ELF-1 (cell line): ENCODE measurements around the gene DTNA.
"Not testable (repeated sequence)": the region's sequence is repeated elsewhere in the genome, so short reads cannot be mapped to it uniquely, and the experiment has no call there.

Experiments
- DNase-seq: peaks from one replicate; pipeline ENCODE4 v3.0.0-alpha.2; 2016; ENCODE audit warnings: low read depth, low spot score

Gene DTNA

DNA sequence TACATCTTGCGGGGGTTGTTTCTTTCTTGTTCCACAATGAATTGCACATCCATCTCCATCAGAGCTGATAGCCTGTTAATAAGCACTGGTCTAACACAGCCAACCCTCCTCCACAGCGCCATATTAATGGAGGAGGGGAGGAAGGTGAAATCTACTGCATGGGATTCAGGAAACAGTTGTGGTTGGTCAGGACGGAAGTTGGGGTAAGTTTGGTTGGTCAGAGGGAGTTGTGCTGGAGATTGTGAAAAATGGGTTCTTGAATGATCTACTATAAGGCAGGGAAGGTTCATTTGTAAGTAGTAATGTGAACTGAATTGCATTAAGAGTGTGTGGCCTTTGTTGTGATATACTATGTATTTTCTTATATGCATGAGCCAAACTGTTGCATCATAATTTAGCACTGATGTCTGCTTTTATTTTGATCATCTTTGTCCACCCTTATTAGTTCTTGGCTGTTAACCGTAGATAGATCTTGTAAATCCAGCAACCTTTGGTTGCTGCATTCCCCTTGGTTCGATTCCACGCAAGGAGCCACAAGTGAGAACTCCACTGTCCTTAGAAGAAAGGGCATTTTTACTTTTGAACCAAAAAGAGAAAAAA is 180.5 kb downstream of the DTNA start:
- no peak for DNase-seq

DNA sequence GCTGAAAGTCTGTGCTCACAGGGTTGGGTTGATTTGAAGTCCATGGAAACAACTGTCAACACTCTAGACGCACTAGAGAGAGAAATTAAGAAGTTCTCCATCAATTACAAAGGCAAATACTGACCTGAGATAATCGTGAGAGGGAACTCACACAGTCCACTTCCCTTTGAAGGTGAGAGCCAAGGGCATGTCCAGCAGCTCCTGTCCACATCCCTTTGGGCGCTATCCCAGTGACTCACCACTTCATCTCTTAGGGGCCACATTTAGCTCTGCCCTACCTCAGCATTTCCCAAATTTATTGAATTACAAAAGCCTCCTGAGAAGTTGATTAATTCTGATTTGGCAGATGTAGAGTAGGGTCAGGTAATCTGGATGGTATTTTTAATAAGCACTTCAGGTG is 182.3 kb downstream of the DTNA start:
- no peak for DNase-seq

DNA sequence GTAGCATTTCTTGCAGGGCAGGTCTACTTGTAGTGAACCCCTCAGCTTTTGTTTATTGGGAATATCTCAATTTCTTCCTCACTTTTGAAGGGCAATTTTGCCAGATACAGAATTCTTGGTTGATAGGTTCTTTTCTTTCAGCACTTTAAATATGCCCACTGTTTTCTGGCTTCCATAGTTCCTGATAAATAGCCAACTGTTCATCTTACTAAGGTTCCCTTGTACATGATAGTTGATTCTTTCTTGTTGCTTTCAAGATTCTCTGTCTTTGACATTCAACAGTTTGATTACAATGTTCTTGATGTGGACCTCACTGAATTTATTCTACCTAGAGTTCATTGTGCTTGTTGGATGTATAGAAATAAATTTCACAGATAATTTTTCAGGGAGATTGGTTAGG is 183.1 kb downstream of the DTNA start:
- DNase-seq = no peak

DNA sequence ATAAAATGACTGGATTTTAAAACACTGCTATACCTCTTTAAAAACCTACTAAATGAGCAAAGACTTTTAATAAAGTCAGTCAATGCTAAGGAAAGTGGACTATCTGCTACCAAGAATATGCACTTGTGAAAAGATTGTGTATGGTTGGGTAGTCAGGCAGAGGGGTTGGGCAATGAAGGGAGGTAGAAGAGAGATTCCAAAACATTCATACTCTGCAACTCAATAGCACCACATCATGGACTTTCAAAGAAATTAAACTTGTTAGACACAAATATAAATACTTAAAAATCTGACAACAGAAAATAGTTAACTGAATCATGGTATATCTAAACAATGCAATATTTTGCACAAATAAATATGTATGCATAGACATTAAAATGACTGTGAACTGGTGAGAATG is 191.2 kb downstream of the DTNA start:
- DNase-seq = no peak

DNA sequence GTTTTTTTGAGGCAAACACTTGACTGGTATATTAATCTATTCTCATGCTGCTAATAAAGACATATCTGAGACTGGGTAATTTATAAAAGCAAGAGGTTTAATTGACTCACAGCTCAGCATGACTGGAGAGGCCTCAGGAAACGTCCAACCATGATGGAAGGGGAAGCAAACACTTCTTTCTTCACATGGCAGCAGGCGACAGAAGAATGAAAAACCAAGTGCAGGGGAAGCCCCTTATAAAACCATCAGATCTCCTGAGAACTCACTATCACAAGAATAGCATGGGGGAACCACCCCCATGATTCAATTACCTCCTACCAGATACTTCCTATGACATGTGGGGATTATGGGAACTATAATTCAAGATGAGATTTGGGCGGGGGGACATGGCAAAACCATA is 194.9 kb downstream of the DTNA start:
- DNase-seq = no peak

DNA sequence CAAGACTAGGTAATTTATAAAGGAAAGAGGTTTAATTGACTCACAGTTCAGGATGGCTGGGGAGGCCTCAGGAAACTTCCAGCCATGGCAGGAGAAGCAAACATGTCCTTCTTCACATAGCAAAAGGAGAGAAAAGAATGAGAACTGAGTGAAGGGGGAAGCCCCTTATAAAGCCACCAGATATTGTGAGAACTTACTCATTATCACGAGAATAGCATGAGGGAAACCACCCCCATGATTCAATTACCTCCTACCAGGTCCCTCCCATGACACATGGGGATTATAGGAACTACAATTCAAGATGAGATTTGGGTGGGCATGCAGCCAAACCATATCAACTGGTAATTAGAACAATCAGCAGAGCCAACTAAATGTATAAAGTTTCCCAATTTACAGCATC is 196.9 kb downstream of the DTNA start:
- DNase-seq = not testable (repeated sequence)

DNA sequence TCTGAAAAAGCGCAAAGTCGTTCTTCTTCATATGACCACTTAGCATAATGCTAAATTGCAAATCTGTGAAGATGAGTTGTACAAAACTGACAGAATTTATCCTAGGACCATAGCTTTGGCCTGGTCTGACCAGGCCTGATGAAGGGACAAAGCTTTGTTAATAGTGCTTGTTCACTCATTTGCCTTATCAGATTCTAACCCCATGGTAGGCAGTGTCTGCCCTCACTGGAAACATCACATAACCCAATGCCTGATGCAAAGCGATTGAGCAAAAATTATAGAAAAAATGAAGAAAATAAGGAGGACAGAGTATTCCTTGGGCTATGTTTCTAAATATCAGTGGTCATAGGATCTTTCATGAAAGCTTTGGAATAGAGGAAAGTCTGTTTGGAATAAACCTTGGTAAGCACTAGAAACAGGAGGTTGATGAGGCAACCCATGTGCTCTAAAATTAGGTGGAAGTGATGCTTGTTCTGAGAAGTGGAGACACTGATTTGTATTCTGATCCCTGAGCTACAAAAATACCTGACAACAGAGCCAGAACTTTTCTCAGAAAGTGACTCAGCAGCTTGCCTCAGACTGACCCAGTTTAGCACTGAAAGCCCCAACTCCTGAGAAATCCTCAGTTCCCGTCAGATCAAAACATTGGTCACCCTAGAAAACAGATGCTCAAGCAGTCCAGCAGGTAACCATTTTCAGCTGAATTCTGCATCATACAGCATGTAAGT is 199.7 kb downstream of the DTNA start:
- DNase-seq = no peak

DNA sequence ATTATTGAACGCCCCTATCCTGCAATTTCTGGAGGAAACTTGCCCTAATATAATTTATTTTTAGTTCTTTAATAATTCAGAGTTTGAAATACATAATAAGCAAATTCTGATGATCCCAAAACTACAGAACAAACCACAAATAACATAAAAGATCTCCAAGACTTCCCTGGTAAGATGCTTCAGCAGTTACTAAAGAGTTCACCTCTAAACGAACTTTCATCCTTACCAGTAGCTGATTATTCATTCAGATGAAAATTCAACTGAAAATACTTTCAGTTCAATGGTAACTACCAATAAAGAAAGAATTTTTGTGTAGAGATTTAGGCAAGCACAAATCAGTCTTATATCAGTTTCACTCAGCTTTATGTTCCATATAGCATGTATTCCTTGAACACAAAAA is 201.0 kb downstream of the DTNA start:
- no peak for DNase-seq

DNA sequence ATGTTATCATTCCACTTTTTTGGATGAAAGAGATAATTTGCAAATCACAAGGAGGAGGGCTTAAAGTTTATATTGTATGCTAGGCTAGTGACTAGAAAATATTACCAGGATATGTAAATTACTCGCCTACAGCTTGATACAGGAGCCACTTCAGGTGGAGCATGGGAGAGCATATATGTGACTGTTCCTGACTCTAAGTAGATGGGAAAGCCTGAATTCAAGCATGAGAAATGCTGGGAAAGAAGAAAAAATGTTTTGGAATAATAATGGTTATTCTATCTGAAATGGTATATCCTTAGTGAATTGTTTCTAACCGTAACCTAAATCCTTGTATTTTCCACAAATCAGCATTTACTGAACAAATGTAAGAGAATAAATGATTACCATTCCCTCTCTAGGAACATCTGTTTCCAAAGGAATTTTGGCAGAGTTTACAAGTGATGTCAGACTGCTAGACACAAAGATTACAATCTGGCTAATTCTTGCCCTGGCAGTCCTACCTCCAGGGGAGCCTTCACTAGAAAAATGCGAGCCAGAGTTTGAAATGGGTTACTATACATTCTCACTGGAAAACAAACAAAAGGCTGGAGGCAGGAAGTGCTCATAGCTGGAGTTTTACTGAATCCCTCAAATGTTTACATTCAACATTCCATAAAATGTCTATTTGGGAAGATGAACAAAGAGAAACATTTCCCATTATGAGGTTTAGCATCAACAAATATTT is 201.7 kb downstream of the DTNA start:
- peak; percentile 30 for DNase-seq

DNA sequence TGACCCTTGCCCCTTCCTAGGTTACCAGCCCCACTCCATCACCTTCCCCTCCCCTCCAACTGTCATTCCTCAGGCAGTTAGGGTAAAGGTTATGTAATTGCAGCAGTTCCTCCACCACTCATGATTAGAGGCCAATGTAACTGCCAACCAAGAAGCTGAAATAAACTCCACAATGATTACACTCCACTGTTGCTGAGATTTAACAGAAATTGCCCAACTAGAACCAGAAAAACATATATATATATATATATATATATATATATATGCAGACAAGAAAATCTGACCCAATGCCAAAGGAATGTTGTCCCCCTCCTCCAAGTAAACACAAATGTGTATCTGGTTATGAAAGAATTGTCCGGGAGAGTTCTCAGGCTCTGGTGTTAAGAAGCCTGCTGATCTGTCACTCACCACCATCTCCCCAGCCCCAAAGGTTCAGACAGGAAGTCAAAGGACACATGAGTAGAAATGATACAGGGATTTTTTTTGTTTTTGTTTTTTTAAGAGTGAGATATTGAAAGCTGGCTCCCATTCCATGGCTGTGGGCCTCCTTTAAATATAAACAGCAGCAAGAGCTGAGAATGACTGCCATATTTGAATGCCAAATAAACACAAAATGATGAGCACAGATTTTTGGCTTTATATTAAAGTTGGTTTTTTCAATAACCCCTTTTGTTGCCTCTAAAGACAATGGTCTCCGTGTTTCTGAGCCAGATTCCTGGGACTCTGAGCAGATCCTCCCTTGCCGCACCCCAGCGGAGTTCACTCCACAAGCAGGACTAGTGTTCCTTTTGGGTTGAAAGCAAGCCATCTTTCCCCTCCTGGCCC is 204.0 kb downstream of the DTNA start:
- peak; percentile 18 for DNase-seq

DNA sequence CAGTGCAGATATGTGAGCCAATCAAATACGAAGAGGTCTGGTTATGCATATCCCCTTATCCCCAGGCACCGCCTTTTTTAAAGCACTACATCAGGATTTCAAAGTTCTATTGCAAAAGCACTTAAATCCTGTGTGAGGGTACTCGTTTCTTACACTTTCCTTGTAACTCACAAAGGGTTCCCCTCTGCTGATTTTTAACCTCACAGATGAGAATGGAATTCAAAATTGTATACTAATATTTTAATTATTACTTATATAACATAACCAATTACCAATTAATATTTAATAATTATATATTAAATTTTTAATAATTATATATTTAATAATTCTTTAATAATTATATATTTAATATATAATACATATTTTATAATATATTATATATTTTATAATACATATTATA is 204.9 kb downstream of the DTNA start:
- no peak for DNase-seq

DNA sequence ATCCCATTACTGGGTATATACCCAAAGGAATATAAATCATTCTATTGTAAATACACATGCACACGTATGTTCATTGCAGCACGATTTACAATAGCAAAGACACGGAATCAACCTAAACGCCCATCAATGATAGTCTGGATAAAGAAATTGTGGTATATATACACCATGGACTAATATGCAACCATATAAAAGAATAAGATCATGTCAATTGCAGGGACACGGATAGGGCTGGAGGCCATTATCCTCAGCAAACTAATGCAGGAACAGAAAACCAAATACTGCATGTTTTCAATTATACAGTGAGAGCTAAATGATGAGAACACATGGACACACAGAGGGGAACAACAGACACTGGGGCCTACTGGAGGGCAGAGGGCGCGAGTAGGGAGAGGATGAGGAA is 206.4 kb downstream of the DTNA start:
- DNase-seq = not testable (repeated sequence)

DNA sequence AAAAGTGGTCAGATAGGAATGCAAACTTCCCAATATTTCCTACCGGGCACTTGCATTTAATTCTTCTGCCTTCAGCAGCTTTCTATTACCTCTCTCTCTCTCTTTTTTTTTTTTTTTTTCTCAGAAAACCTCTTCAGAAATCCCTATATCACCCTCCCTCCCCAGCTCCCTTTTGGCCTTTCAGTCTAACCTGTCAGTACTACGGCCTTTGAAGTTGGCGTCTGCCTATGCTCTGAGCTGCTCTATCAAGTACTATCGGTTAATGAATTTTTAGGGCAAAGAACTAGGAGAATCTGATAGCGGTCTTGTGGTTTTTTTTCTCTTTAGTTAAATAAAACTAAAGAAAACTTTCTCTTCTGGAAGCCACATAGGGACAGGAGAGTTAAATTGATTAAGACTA is 208.8 kb downstream of the DTNA start:
- DNase-seq = no peak

DNA sequence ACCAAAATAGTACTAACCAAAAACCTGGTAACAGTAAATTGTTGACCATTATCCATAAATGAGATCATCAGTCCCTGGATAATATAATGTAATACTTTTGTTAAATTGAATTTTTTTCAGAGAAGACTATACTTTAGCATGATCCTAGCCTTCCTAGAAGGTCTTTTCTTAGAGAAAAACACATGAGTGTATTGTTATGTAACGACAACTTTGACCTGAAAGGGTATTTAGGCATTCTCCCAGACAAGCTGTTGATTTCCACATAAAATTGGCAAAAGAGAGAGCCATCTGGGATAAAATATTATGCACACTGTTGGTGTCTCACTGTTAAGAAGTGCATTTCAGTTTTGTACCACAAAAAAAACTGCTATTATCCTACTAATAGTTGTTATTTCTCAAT is 211.1 kb downstream of the DTNA start:
- no peak for DNase-seq

DNA sequence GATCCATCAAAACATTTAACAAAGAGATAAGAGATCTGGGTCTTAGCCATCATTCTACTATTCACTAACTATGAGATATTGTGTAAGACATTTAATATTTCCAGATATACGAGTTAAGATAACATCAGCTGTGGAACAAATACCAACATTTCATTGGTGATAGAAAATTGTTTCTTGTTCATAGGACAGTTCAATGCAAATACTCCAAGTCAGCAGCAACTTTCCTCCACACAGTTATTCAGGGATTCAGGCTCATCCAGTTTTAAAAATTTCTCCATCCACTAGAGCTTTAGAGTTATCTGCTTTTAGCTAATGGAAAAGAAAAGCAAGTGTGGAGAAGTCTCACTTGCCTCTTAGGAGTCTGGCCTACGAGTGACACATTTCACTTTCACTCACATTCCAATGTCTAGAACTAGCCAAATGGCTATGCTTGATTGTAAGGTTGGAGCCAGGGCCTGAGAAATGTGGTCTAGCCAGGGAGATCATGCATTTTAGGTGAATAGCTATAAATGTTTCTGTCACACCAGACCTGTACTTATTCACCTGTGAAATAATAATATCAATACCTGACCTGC is 211.8 kb downstream of the DTNA start:
- DNase-seq = no peak

DNA sequence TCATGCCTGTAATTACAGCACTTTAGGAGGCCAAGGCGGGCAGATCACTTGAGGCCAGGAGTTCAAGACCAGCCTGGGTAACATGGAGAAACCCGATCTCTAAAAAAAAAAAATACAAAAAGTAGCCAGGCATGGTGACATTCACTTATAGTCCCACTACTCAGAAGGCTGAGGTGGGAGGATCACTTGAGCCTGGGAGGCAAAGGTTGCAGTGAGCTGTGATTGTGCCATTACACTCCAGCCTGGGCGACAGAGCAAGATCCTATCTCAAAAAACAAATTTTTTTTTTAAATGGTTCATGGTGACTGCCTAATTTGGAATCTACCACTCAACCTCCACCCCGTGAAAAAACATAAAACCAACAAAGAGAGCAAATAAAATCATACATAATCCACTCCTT is 212.5 kb downstream of the DTNA start:
- DNase-seq = not testable (repeated sequence)

DNA sequence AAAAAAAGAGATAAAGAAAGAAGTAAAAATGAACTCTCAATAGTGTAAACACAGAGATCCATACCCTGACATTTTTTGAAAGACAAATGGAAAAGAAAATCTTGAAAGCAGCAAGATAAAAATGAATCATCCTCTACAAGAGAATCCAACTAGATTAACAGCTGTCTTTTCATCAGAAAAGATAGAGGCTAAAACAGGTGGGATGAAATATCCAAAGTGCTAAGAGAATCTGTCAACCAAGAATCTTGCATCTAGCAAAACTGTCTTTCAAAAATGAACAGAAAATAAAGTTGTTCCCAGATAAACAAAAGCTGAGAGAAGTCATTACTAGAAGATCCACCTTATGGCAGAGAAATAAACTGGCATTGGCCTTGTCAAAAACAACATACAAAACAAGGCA is 213.8 kb downstream of the DTNA start:
- DNase-seq = no peak

DNA sequence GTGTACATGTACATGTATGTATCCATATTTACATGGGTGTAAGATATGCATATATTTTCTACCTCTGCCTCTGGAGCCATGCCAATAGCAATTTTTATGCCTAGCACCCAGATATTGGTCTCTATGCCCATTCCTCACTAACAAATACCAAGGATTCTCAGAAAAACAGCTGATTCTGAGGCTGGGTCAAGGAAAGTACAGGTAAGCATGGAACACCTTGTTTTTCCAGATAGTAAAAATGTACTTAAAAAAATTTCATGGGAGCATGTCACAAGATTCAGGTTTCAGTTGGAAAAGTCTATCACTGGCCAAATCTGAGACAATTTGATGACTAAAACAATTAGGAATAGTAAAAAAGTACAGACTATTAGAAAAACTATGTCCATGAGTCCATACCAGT is 216.6 kb downstream of the DTNA start:
- no peak for DNase-seq

DNA sequence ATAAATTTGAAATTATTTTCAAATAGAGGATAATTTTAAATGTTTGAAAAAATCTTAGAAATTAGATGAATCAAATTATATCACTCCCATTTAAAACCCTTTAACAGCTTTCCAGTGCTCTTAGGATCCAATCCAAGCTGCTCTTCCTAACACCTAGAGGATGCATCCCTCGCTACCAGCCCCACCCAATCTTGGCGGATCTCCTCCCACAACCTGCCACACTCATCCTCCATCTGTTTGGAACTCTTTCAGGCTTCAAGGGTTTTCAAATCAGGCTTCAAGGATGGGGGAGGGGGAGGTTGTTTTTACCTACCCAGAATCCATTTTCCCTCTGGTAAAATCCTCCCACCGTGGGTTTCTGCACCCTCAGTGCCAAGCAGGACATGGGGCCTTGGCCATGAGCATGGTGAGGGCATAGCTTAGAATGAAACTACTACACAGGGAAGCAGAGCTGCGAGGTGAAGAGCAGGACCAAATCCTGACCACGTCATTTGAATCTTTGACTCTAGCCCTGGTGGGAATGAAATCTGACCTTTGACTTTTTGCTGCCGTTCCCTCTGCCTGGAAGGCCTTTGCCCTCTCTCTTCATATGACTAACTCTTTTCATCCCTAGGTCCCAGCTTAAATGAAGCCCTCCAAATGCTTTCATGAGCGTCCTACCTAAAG is 218.1 kb downstream of the DTNA start:
- DNase-seq = peak; percentile 44

DNA sequence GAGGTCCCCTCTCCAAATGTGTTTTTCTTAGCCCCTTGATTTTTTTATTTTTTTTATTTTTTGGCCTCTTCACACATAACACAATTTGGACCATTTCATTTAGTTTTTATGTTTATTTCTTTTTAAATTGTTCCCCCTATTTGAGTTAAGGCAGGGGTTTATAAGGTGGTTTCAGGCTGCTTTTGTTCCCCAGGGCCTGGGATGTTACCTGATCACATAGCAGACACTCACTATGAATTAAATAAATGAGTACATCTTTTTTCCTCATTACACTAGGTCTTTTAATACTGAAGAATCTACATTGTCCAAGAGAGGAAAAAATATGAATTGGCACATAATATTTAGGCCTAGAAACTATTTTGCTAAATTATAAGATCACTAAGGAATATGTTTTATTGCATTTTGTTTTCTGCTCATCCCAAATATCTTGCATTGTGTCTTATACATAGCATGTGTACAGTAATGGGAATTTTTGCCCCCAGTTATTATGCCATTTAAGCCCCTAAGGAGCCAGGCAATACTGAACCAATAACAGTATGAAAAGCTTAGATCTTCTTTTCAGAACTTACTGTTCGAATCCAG is 218.7 kb downstream of the DTNA start:
- DNase-seq = no peak

DNA sequence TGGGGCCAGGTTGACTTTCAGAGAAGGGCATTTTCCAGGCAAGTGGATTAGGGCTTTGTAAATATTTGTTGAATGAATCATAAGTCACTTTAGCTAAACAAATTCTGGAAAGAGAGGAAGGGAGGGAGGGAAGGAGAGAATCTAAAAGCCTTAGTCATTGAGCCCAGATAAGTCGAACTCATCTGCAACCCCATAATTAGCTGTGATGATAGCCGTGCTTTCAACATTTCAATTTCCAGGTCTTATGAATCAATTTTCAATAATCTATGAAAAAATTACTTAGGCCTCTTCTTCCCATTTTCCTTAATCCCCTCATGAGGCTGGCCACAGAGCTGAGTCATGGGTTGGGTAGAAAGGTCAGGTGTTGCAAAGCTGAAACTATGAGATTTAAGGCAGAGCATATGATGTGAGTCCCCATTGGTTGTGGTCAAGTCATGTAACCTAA is 219.3 kb downstream of the DTNA start:
- peak; percentile 13 for DNase-seq
